AG09309 (cell line): Measurements from ENCODE around the gene FAM131C.
A peak's percentile ranks its signal among the peaks of the same experiment; 100 is the strongest.
"Not testable (repeated sequence)": the region's sequence is repeated elsewhere in the genome, so short reads cannot be mapped to it uniquely, and the experiment has no call there.

ENCODE experiments used
- DNase-seq: peaks from one replicate; pipeline ENCODE4 v3.0.0-alpha.2; 2010; ENCODE audit warnings: low read depth
- H3K4me3 ChIP-seq: 2 replicates; pipeline ENCODE4 v1.5.1; 2011; ENCODE audit warnings: mild to moderate bottlenecking, low read depth, low read length, moderate library complexity; ENCODE audit not compliant: control insufficient read depth
- CTCF ChIP-seq: IDR thresholded peaks from 2 replicates; pipeline ENCODE4 v1.5.1; 2011; ENCODE audit warnings: mild to moderate bottlenecking, low read depth, low read length, inconsistent platforms; ENCODE audit not compliant: insufficient read depth, control insufficient read depth; ENCODE audit errors: missing control alignments

FAM131C gene

GRCh38 chr1:16051039-16051438 lies 22.4 kb downstream of the FAM131C start:
- TF ChIP-seq CTCF, result no peak
- H3K4me3 ChIP-seq, result no peak overlapping the region
- DNase-seq, result no peak

- TF ChIP-seq CTCF, result no peak
- H3K4me3 ChIP-seq, result no peak overlapping the region
- no peak for DNase-seq
These were observed 23.1 kb downstream of the FAM131C start for GRCh38 chr1:16050328-16050727.

GRCh38 chr1:16048573-16049189 lies 24.8 kb downstream of the FAM131C start:
- no peak for TF ChIP-seq CTCF
- peak overlapping the region; percentile 43 for H3K4me3 ChIP-seq
- DNase-seq, result no peak

GRCh38 chr1:16047791-16048475 lies 25.5 kb downstream of the FAM131C start:
- no peak overlapping the region for H3K4me3 ChIP-seq
- no peak for DNase-seq
- no peak for TF ChIP-seq CTCF

GRCh38 chr1:16046842-16047241 lies 26.6 kb downstream of the FAM131C start:
- DNase-seq, result no peak
- TF ChIP-seq CTCF, result peak; percentile 2
- no peak overlapping the region for H3K4me3 ChIP-seq

GRCh38 chr1:16043950-16044349 lies 29.5 kb downstream of the FAM131C start:
- TF ChIP-seq CTCF, result no peak
- H3K4me3 ChIP-seq, result no peak overlapping the region
- no peak for DNase-seq

- DNase-seq, result no peak
- TF ChIP-seq CTCF, result no peak
These were observed 29.9 kb downstream of the FAM131C start, which contains the start of gene CLCNKB for GRCh38 chr1:16043521-16043920. Gene CLCNKB, plus strand, starts transcription at chr1:16043782. Its CDS starts 711 bp downstream, at chr1:16044493.

GRCh38 chr1:16042654-16043053 lies 30.8 kb downstream of the FAM131C start:
- DNase-seq, result not testable (repeated sequence)

More at GRCh38 chr1:16043521-16043920, 29.9 kb downstream of the FAM131C start, which contains the start of gene CLCNKB:
- no peak within 1 kb of the TSS for H3K4me3 ChIP-seq

More at GRCh38 chr1:16042654-16043053, 30.8 kb downstream of the FAM131C start:
- not testable (repeated sequence) for H3K4me3 ChIP-seq
